ENCODE measurements around the gene SREBF2. TPM values are rescaled to one million over a fixed set of nuclear protein-coding genes. Genes with fewer than 3 reads are reported as not detected.

Gene SREBF2
- total and polyA plus RNA-seq, 2 donors (not counting 1 experiment from before 2014, with no cell fraction given): 116 to 287 TPM

- peaks cover 9% of the 10 kb centered on the region for H3K27me3 Mint-ChIP-seq
- Histone ChIP-seq H3K36me3 (replicated peaks in 1 of 2; ENCODE audit: control extremely low read depth in 1 of 2, control insufficient read depth in 1 of 2, extremely low read depth in 1 of 2, insufficient read depth in 2 of 2, low read length in 1 of 2) (no peaks in the 10 kb centered on the region), H3K4me1 (ENCODE audit: control insufficient read depth in 2 of 2, insufficient read depth in 2 of 2, low read length in 2 of 2) (peaks cover 74 to 77% of the 10 kb centered on the region in 2 donors), H3K4me2 (replicated peaks; ENCODE audit: low read depth, low read length, poor library complexity, severe bottlenecking) (peak overlapping the region; percentile 50), H3K79me2 (ENCODE audit: control insufficient read depth, insufficient read depth, low read length) (peaks cover 26% of the 10 kb centered on the region), H3K9ac (ENCODE audit: low read length) (peak overlapping the region; percentile 23), H4K20me1 (ENCODE audit: control insufficient read depth, insufficient read depth, low read length, poor library complexity, severe bottlenecking) (peaks cover 49% of the 10 kb centered on the region), H3K9me3 (ENCODE audit: control extremely low read depth in 1 of 3, control insufficient read depth in 2 of 3, insufficient read depth in 1 of 3, low read length in 2 of 3) (peaks cover 0 to 5% (median 0%) of the 10 kb centered on the region in 3 donors), H3K27ac (ENCODE audit: low read length in 2 of 2) (no peak overlapping the region), H3K27me3 (replicated peaks in 1 of 4; ENCODE audit: control extremely low read depth in 1 of 4, control insufficient read depth in 3 of 4, insufficient read depth in 4 of 4, low read length in 3 of 4) (peaks cover 0 to 49% (median 23%) of the 10 kb centered on the region in 4 experiments), H3K4me3 (ENCODE audit: control extremely low read depth in 1 of 5, extremely low read depth in 1 of 5, insufficient read depth in 1 of 5, low read depth in 2 of 5, low read length in 4 of 5) (peak overlapping the region in 1 of 5 experiments; percentile 47), H2AFZ (ENCODE audit: insufficient read depth, low read depth, low read length, poor library complexity, severe bottlenecking) (no peak overlapping the region)
- H3K9me3 Mint-ChIP-seq (ENCODE audit: insufficient read depth): no peaks in the 10 kb centered on the region
- DNase-seq (peak; percentile 50), ATAC-seq (ENCODE audit: low read depth) (no peak)
- H3K4me1 Mint-ChIP-seq: peaks cover 68% of the 10 kb centered on the region
- H3K4me3 Mint-ChIP-seq: peak overlapping the region; percentile 83
- ChIA-PET CTCF (interaction anchor here (1.0 to 3.9 kb wide), 6 partner anchors 12 to 216 kb away, joined by 3 to 22 read pairs (median 4); no protein-coding TSS in a partner anchor), POLR2A (interaction anchor here (1.2 to 5.0 kb wide), 4 partner anchors 12 to 50 kb away, joined by 7 to 32 read pairs (median 10); partner anchors contain the start of gene TNFRSF13C)
- 78% methylated on average over 11 of the region's 11 CpGs for WGBS (ENCODE audit: insufficient coverage)
- intact Hi-C loops (cut with micrococcal nuclease): no loop called here
- H3K27ac Mint-ChIP-seq: peak overlapping the region; percentile 84
- TF ChIP-seq CTCF (IDR thresholded peaks at IDR 0.05) (no peak), EZH2 (IDR thresholded peaks at IDR 0.05; ENCODE audit: borderline replicate concordance, insufficient read depth, low read depth, low read length, poor library complexity, severe bottlenecking) (no peak)
Observed at GRCh38 chr22:41913040-41913719, 80.3 kb downstream of the SREBF2 start.
